ENCODE measurements around the gene DYSF. TPM values are rescaled to one million over a fixed set of nuclear protein-coding genes. Genes with fewer than 3 reads are reported as not detected.
"Not testable (repeated sequence)": the region's sequence is repeated elsewhere in the genome, so short reads cannot be mapped to it uniquely, and the experiment has no call there.

Gene DYSF
- total RNA-seq, 2 experiments from 2014 or later, result not detected

- peaks cover 12% of the 10 kb centered on the region for H3K27me3 Mint-ChIP-seq
- no peaks in the 10 kb centered on the region for H3K36me3 Mint-ChIP-seq
- POLR2A ChIA-PET, result no interaction called here
- CTCF ChIA-PET, result interaction anchor here (1.0 to 1.2 kb wide), 2 partner anchors 9 to 23 kb away, joined by 3 read pairs; no protein-coding TSS in a partner anchor
- H3K27ac Mint-ChIP-seq, result no peak overlapping the region
- no peaks in the 10 kb centered on the region for H3K4me1 Mint-ChIP-seq (ENCODE audit: low read depth)
- intact Hi-C loops (cut with micrococcal nuclease), result no loop called here
- no peak for DNase-seq
- H3K9me3 Mint-ChIP-seq, result no peaks in the 10 kb centered on the region
- no peak overlapping the region for H3K4me3 Mint-ChIP-seq
Measured at GRCh38 chr2:71633086-71633485, 179.7 kb downstream of the DYSF start.

- Mint-ChIP-seq H3K36me3 (no peaks in the 10 kb centered on the region), H3K9me3 (no peaks in the 10 kb centered on the region), H3K27me3 (peaks cover 13% of the 10 kb centered on the region), H3K4me1 (ENCODE audit: low read depth) (no peaks in the 10 kb centered on the region), H3K27ac (no peak overlapping the region), H3K4me3 (no peak overlapping the region)
- POLR2A ChIA-PET, result no interaction called here
- DNase-seq, result no peak
- CTCF ChIA-PET, result no interaction called here
- intact Hi-C loops (cut with micrococcal nuclease), result no loop called here
Measured at GRCh38 chr2:71634567-71634966, 181.2 kb downstream of the DYSF start.

- CTCF ChIA-PET, result no interaction called here
- Mint-ChIP-seq H3K4me3 (no peak overlapping the region), H3K36me3 (no peaks in the 10 kb centered on the region), H3K27me3 (peaks cover 8% of the 10 kb centered on the region), H3K9me3 (no peaks in the 10 kb centered on the region), H3K4me1 (ENCODE audit: low read depth) (no peaks in the 10 kb centered on the region), H3K27ac (no peak overlapping the region)
- intact Hi-C loops (cut with micrococcal nuclease), result no loop called here
- POLR2A ChIA-PET, result no interaction called here
- no peak for DNase-seq
Measured at GRCh38 chr2:71635798-71636197, 182.4 kb downstream of the DYSF start.

GRCh38 chr2:71637168-71637567 lies 183.8 kb downstream of the DYSF start:
- ChIA-PET POLR2A (no interaction called here), CTCF (no interaction called here)
- no peak overlapping the region for H3K4me3 Mint-ChIP-seq
- H3K36me3 Mint-ChIP-seq, result no peaks in the 10 kb centered on the region
- no peaks in the 10 kb centered on the region for H3K4me1 Mint-ChIP-seq (ENCODE audit: low read depth)
- no peaks in the 10 kb centered on the region for H3K9me3 Mint-ChIP-seq
- DNase-seq, result no peak
- no peak overlapping the region for H3K27ac Mint-ChIP-seq
- peaks cover 6% of the 10 kb centered on the region for H3K27me3 Mint-ChIP-seq
- intact Hi-C loops (cut with micrococcal nuclease), result no loop called here

DNA sequence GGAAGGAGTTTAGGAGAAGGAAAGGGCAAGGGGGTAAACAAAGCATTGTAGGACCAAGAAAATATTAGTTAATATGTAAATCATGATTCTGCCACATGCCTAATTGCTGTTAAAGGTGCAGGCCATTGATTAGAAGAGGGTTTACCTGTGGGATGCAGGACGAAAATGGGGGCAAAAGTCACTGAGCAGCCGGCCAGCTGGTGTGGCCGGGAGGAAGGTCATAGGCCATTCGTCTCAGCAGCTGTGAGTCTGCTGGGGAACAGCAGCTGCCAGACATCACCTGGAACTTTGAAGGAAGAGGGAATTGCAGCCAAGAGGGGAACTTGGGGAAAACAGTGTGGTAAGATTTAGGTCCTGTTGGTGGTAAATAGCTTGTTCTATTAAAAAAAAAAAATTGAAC lies 184.4 kb downstream of the DYSF start:
- H3K27ac Mint-ChIP-seq, result no peak overlapping the region
- POLR2A ChIA-PET, result no interaction called here
- CTCF ChIA-PET, result interaction anchor here (0.7 kb wide), 1 partner anchor 15 kb away, joined by 3 read pairs; no protein-coding TSS in a partner anchor

DNA sequence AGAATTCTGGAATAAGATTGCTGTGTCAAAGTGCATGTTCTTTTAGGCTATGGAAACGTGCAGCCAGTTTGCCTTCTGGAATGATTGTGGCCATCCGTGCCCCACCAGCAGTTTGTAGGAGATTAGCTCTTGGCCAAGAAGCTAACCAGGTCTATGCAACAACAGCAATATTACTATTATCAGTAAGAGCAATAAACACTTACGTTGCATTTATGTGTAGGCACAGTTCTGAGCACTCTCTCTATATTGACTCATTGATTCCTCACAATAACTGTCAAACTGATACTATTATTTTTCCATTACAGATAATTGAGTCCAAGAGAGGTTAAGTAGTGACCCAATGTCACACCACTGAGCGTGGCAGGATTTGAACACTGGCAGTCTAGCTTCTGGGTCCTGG lies 186.4 kb downstream of the DYSF start:
- POLR2A ChIA-PET, result no interaction called here
- H3K4me3 Mint-ChIP-seq, result no peak overlapping the region
- no peaks in the 10 kb centered on the region for H3K36me3 Mint-ChIP-seq
- no peak for DNase-seq
- H3K27me3 Mint-ChIP-seq, result peaks cover 3% of the 10 kb centered on the region
- no peak overlapping the region for H3K27ac Mint-ChIP-seq
- intact Hi-C loops (cut with micrococcal nuclease), result no loop called here
- H3K4me1 Mint-ChIP-seq (ENCODE audit: low read depth), result no peaks in the 10 kb centered on the region
- CTCF ChIA-PET, result no interaction called here
- H3K9me3 Mint-ChIP-seq, result no peaks in the 10 kb centered on the region

More for the DNA sequence above, 184.4 kb downstream of the DYSF start:
- Mint-ChIP-seq H3K9me3 (no peaks in the 10 kb centered on the region), H3K36me3 (no peaks in the 10 kb centered on the region), H3K27me3 (peaks cover 6% of the 10 kb centered on the region), H3K4me1 (ENCODE audit: low read depth) (no peaks in the 10 kb centered on the region), H3K4me3 (no peak overlapping the region)
- no peak for DNase-seq
- intact Hi-C loops (cut with micrococcal nuclease), result no loop called here

DNA sequence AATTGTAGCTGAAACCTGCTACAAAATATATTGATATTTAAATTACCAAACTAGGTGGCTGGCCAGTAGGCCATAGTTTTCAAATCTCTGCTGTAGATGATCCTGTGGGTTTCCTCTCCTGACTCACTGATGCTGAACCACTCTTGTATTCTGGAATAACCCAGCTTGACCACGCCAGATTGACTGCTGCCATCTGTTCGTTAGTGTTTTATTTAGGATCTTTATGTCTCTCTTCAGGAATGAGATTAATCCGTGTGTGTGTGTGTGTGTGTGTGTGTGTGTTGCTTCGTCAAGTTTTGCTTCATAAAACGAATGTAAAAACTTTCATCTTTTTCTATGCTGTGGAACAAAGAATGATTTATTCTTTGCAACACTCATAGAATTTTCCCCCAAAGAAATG lies 187.1 kb downstream of the DYSF start:
- no peak overlapping the region for H3K4me3 Mint-ChIP-seq
- no peaks in the 10 kb centered on the region for H3K9me3 Mint-ChIP-seq
- H3K27me3 Mint-ChIP-seq, result peaks cover 6% of the 10 kb centered on the region
- POLR2A ChIA-PET, result no interaction called here
- CTCF ChIA-PET, result no interaction called here
- DNase-seq, result no peak
- intact Hi-C loops (cut with micrococcal nuclease), result no loop called here
- no peaks in the 10 kb centered on the region for H3K4me1 Mint-ChIP-seq (ENCODE audit: low read depth)
- H3K27ac Mint-ChIP-seq, result no peak overlapping the region
- H3K36me3 Mint-ChIP-seq, result no peaks in the 10 kb centered on the region

DNA sequence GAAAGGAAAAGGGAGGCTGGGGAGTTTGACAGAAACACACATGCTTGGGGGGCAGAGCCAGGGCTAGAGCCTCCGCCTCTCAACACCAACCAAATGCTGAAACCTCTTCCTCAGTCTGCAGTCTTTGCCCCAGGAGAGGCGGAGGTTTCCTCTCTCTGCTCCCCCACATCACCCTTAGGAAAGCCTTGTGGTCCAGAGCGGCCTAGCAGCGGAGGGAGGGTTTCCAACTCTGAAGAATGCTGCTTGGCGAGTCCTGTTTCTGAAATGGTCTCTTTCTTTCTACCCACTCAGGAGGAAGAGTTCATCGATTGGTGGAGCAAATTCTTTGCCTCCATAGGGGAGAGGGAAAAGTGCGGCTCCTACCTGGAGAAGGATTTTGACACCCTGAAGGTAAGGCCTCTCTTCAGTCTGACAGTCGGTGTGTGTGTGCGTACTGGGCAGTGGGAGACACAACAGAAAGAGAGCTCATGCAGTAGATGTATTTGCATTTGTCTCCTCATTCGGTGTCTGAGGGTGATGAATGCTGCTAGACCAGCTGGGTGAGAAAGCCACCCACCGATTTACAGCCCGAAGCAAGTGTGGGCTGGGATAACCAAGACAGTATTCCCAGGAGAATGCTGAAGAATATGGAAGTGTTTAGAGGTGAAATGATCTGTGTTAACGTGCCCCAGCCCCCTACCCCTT lies 190.5 kb downstream of the DYSF start:
- Mint-ChIP-seq H3K4me1 (ENCODE audit: low read depth) (no peaks in the 10 kb centered on the region), H3K27ac (no peak overlapping the region), H3K36me3 (no peaks in the 10 kb centered on the region), H3K4me3 (no peak overlapping the region), H3K27me3 (peaks cover 17% of the 10 kb centered on the region), H3K9me3 (no peaks in the 10 kb centered on the region)
- CTCF ChIA-PET, result no interaction called here
- intact Hi-C loops (cut with micrococcal nuclease), result no loop called here
- DNase-seq, result no peak
- POLR2A ChIA-PET, result no interaction called here

- intact Hi-C loops (cut with micrococcal nuclease), result no loop called here
- no peaks in the 10 kb centered on the region for H3K4me1 Mint-ChIP-seq (ENCODE audit: low read depth)
- no peak overlapping the region for H3K4me3 Mint-ChIP-seq
- no peak for DNase-seq
- H3K27ac Mint-ChIP-seq, result no peak overlapping the region
- ChIA-PET CTCF (no interaction called here), POLR2A (no interaction called here)
- H3K9me3 Mint-ChIP-seq, result no peaks in the 10 kb centered on the region
- H3K27me3 Mint-ChIP-seq, result peaks cover 18% of the 10 kb centered on the region
- no peaks in the 10 kb centered on the region for H3K36me3 Mint-ChIP-seq
Measured at GRCh38 chr2:71646028-71646427, 192.7 kb downstream of the DYSF start.

DNA sequence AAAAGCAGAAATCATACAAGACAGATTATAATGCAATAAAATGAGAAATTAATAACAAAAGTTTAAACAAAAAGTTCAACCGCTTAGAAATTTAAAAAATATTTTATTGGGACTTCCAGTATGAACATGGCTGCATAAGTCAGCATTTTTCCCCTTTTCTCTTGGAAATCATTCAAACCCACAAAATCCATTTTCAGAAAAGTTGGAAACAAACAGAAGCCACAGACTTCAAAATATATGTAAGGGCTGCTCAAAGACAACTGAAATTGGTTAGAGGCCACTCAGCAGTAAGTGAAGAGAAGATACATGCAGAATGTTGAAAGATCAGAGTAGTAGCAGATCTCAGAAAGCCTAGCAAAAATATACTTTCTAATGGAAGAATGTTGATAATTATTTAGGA lies 194.0 kb downstream of the DYSF start:
- ChIA-PET CTCF (no interaction called here), POLR2A (no interaction called here)
- H3K4me1 Mint-ChIP-seq (ENCODE audit: low read depth), result no peaks in the 10 kb centered on the region

GRCh38 chr2:71655498-71655897 lies 202.1 kb downstream of the DYSF start:
- ChIA-PET POLR2A (no interaction called here), CTCF (no interaction called here)
- Mint-ChIP-seq H3K27ac (no peak overlapping the region), H3K4me1 (ENCODE audit: low read depth) (no peaks in the 10 kb centered on the region), H3K36me3 (peaks cover 5% of the 10 kb centered on the region), H3K9me3 (peaks cover 18% of the 10 kb centered on the region), H3K27me3 (no peaks in the 10 kb centered on the region), H3K4me3 (no peak overlapping the region)
- no peak for DNase-seq
- intact Hi-C loops (cut with micrococcal nuclease), result no loop called here

More for the DNA sequence above, 194.0 kb downstream of the DYSF start:
- Mint-ChIP-seq H3K4me3 (no peak overlapping the region), H3K27me3 (peaks cover 18% of the 10 kb centered on the region), H3K27ac (no peak overlapping the region), H3K9me3 (no peaks in the 10 kb centered on the region), H3K36me3 (no peaks in the 10 kb centered on the region)
- intact Hi-C loops (cut with micrococcal nuclease), result no loop called here
- DNase-seq, result no peak

DNA sequence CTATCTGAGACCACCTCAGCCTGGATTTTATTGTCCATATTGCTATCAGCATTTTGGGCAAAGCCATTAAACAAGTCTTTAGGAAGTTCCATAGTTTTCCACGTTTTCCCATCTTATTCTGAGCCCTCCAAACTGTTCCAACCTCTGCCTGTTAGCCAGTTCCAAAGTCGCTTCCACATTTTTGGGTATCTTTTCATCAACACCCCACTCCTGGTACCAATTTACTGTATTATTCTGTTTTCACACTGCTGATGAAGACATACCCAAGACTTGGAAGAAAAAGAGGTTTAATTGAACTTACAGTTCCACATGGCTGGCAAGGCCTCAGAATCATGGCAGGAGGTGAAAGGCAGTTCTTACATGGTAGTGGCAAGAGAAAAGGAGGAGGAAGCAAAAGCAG lies 204.9 kb downstream of the DYSF start:
- H3K27me3 Mint-ChIP-seq; H3K27ac Mint-ChIP-seq; H3K4me3 Mint-ChIP-seq; DNase-seq; intact Hi-C loops (cut with micrococcal nuclease); CTCF ChIA-PET; H3K36me3 Mint-ChIP-seq; H3K4me1 Mint-ChIP-seq (ENCODE audit: low read depth); POLR2A ChIA-PET: not testable (repeated sequence)
- H3K9me3 Mint-ChIP-seq, result peaks cover 18% of the 10 kb centered on the region

DNA sequence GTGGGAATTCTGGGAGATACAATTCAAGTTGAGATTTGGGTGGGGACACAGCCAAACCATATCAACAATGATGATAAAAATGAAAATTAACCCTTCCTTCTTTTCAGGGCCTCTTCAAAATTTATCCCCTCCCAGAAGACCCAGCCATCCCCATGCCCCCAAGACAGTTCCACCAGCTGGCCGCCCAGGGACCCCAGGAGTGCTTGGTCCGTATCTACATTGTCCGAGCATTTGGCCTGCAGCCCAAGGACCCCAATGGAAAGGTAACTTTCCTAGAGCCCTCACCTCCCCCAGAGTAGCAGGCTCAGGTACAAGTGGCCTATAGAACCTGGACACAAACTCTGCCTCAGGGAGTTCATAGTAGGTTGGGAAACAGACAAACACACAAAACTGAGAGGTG lies 205.4 kb downstream of the DYSF start:
- H3K9me3 Mint-ChIP-seq, result peaks cover 18% of the 10 kb centered on the region

More for the DNA sequence above, 205.4 kb downstream of the DYSF start:
- DNase-seq, result no peak
- H3K27ac Mint-ChIP-seq, result no peak overlapping the region
- no peaks in the 10 kb centered on the region for H3K4me1 Mint-ChIP-seq (ENCODE audit: low read depth)
- H3K36me3 Mint-ChIP-seq, result peaks cover 5% of the 10 kb centered on the region
- CTCF ChIA-PET, result no interaction called here
- intact Hi-C loops (cut with micrococcal nuclease), result no loop called here
- no peaks in the 10 kb centered on the region for H3K27me3 Mint-ChIP-seq
- POLR2A ChIA-PET, result no interaction called here
- no peak overlapping the region for H3K4me3 Mint-ChIP-seq
